GM18499 (cell line): ENCODE data around the gene DNAJB8.

Source experiments
- ATAC-seq: cut with Tn5 transposase; IDR thresholded peaks from one replicate; pipeline ENCODE4 v1.9.1; 2021; ENCODE audit warnings: moderate number of reproducible peaks; ENCODE audit not compliant: insufficient read depth, unreplicated experiment

Gene DNAJB8

GRCh38 chr3:128466840-128467541 lies at the start of gene DNAJB8:
Gene DNAJB8, minus strand, starts transcription at chr3:128466890. Its CDS starts 3,645 bp downstream, at chr3:128463245.
- no peak for ATAC-seq

GRCh38 chr3:128515967-128516366 lies 49.3 kb upstream of the DNAJB8 start:
- ATAC-seq: no peak

GRCh38 chr3:128508852-128509251 lies 42.2 kb upstream of the DNAJB8 start:
- ATAC-seq: no peak

GRCh38 chr3:128506754-128507153 lies 40.1 kb upstream of the DNAJB8 start:
- ATAC-seq: no peak

- ATAC-seq: no peak
Observed at GRCh38 chr3:128505771-128506170, 39.1 kb upstream of the DNAJB8 start.

- ATAC-seq: no peak
Observed at GRCh38 chr3:128504963-128505730, 38.5 kb upstream of the DNAJB8 start.

- no peak for ATAC-seq
Observed at GRCh38 chr3:128504533-128504915, 37.8 kb upstream of the DNAJB8 start.

GRCh38 chr3:128503751-128504532 lies 37.3 kb upstream of the DNAJB8 start:
- ATAC-seq: no peak

- no peak for ATAC-seq
Observed at GRCh38 chr3:128503164-128503651, 36.5 kb upstream of the DNAJB8 start.

GRCh38 chr3:128502712-128503111 lies 36.0 kb upstream of the DNAJB8 start:
- ATAC-seq: no peak

GRCh38 chr3:128501431-128501830 lies 34.7 kb upstream of the DNAJB8 start:
- no peak for ATAC-seq

- no peak for ATAC-seq
Observed at GRCh38 chr3:128500556-128500955, 33.9 kb upstream of the DNAJB8 start.

GRCh38 chr3:128499724-128500275 lies 33.1 kb upstream of the DNAJB8 start:
- ATAC-seq: no peak

GRCh38 chr3:128498901-128499530 lies 32.3 kb upstream of the DNAJB8 start:
- ATAC-seq: no peak

- ATAC-seq: no peak
Observed at GRCh38 chr3:128498127-128498626, 31.5 kb upstream of the DNAJB8 start.

GRCh38 chr3:128497305-128498126 lies 30.8 kb upstream of the DNAJB8 start:
- ATAC-seq: no peak

- no peak for ATAC-seq
Observed at GRCh38 chr3:128496602-128497304, 30.1 kb upstream of the DNAJB8 start.

- ATAC-seq: no peak
Observed at GRCh38 chr3:128496019-128496601, 29.4 kb upstream of the DNAJB8 start.
